Keratinocyte (primary cell): ENCODE data around the gene TOR1AIP1. TPM values are rescaled to one million over a fixed set of nuclear protein-coding genes. Genes with fewer than 3 reads are reported as not detected.

Experiments used
- DNase-seq: peaks from one replicate; pipeline ENCODE4 v3.0.0-alpha.2; 2011; ENCODE audit warnings: low read depth, missing footprints, low spot score
- FAIRE-seq: peaks from 2 replicates; lab custom pipeline; 2011; peaks lifted over from hg19 to GRCh38; lab: Jason Lieb, UNC
- H2AFZ ChIP-seq: 2 replicates; pipeline ENCODE4 v1.6.0; 2012; ENCODE audit warnings: low read length, control low read depth, inconsistent platforms; ENCODE audit not compliant: control insufficient read depth
- H3K27ac ChIP-seq: 2 replicates; pipeline ENCODE4 v1.5.1; 2011; ENCODE audit warnings: low read length; ENCODE audit not compliant: control insufficient read depth, insufficient read depth
- H3K27me3 ChIP-seq: 3 replicates; pipeline ENCODE4 v1.6.0; 2011; ENCODE audit warnings: low read length; ENCODE audit not compliant: control insufficient read depth, insufficient read depth; ENCODE audit errors: extremely low read depth
- H3K36me3 ChIP-seq, 2 experiments: 2 replicates in 1 of 2; 3 replicates in 1 of 2; pipeline ENCODE4 v1.5.1; 2011; ENCODE audit warnings: low read length in 2 of 2, mild to moderate bottlenecking in 1 of 2; ENCODE audit not compliant: control insufficient read depth in 2 of 2, insufficient read depth in 2 of 2; ENCODE audit errors: extremely low read depth in 1 of 2
- H3K4me1 ChIP-seq: 3 replicates; pipeline ENCODE4 v1.5.1; 2011; ENCODE audit warnings: low read length; ENCODE audit not compliant: control insufficient read depth, insufficient read depth; ENCODE audit errors: extremely low read depth
- H3K4me2 ChIP-seq: 3 replicates; pipeline ENCODE4 v1.6.0; 2011; ENCODE audit warnings: low read depth, low read length; ENCODE audit not compliant: control insufficient read depth, insufficient read depth; ENCODE audit errors: extremely low read depth
- H3K4me3 ChIP-seq, 3 experiments: fragments of 200-600 bp in 1 of 3; sonication (generic) in 1 of 3; 2 replicates in 2 of 3; 3 replicates in 1 of 3; pipeline ENCODE4 v1.5.1; 2011 to 2016; ENCODE audit warnings: low read length in 3 of 3, mild to moderate bottlenecking in 3 of 3, control low read depth in 2 of 3, inconsistent platforms in 1 of 3, low read depth in 1 of 3, mixed read lengths in 1 of 3, mixed run types in 1 of 3, moderate library complexity in 1 of 3; ENCODE audit not compliant: control insufficient read depth in 2 of 3, insufficient read depth in 2 of 3; ENCODE audit errors: extremely low read depth in 1 of 3
- H3K79me2 ChIP-seq: 2 replicates; pipeline ENCODE4 v1.6.0; 2012; ENCODE audit warnings: low read length; ENCODE audit not compliant: control insufficient read depth, insufficient read depth
- H3K9ac ChIP-seq: 3 replicates; pipeline ENCODE4 v1.6.0; 2011; ENCODE audit warnings: low read length; ENCODE audit not compliant: control insufficient read depth, insufficient read depth; ENCODE audit errors: extremely low read depth
- H3K9me1 ChIP-seq: 3 replicates; pipeline ENCODE4 v1.6.0; 2011; ENCODE audit warnings: low read length; ENCODE audit not compliant: control insufficient read depth, insufficient read depth; ENCODE audit errors: extremely low read depth
- H3K9me3 ChIP-seq: 2 replicates; pipeline ENCODE4 v1.5.1; 2012; ENCODE audit warnings: low read depth, low read length; ENCODE audit not compliant: control insufficient read depth
- H4K20me1 ChIP-seq: 3 replicates; pipeline ENCODE4 v1.6.0; 2011; ENCODE audit warnings: low read length; ENCODE audit not compliant: control insufficient read depth, insufficient read depth; ENCODE audit errors: extremely low read depth
- CTCF ChIP-seq, 3 experiments: IDR thresholded peaks in 1 of 3; conservative IDR thresholded peaks in 1 of 3; optimal IDR thresholded peaks in 1 of 3; 2 replicates in 2 of 3; 3 replicates in 1 of 3; pipeline versions ENCODE3 to v1.5.1; 2011; ENCODE audit warnings: low read length in 3 of 3, mild to moderate bottlenecking in 3 of 3, moderate library complexity in 2 of 3, control low read depth in 1 of 3, inconsistent platforms in 1 of 3; ENCODE audit not compliant: insufficient read depth in 2 of 3; ENCODE audit errors: extremely low read depth in 1 of 3
- EZH2 ChIP-seq: IDR thresholded peaks from one replicate; pipeline ENCODE4 v1.6.1; 2012; ENCODE audit warnings: inconsistent platforms, mild to moderate bottlenecking, low read length, moderate library complexity
- dilution Hi-C: fragments of 300-500 bp; cut with MboI; formaldehyde crosslinking; loops from one replicate; pipeline ENCODE4 v1.7.0; 2020; ENCODE audit warnings: low sequenced_read_pairs; ENCODE audit not compliant: extremely low pct_ligation_motif_present
- polyA plus RNA-seq, 5 experiments: library from polyadenylated mRNA; depleted of rRNA in 3 of 5; stranded (reverse) in 3 of 5; stranded (forward) in 1 of 5; unstranded in 1 of 5; fragments of >200 nt; gene quantifications; 1 replicate in 1 of 5; 2 replicates in 3 of 5; 3 replicates in 1 of 5; pipeline versions ENCODE4 v1.2.1 to v1.2.3, GENCODE V29; 2011 to 2012; ENCODE audit warnings: missing spikeins in 2 of 5, low read depth in 1 of 5, low replicate concordance in 1 of 5

The TOR1AIP1 gene
- polyA plus RNA-seq, 1 donor (not counting 4 experiments of a cell fraction or from before 2014, with no cell fraction given), result 50.0 TPM

- Histone ChIP-seq H3K4me2 (no peak overlapping the region), H3K4me3 (no peak overlapping the region), H3K9me1 (no peaks in the 10 kb centered on the region), H3K27ac (no peak overlapping the region), H3K36me3 (peaks cover 5 to 13% of the 10 kb centered on the region in 2 experiments), H3K9ac (no peak overlapping the region), H2AFZ (no peak overlapping the region), H3K27me3 (no peaks in the 10 kb centered on the region), H3K4me1 (peaks cover 7% of the 10 kb centered on the region), H4K20me1 (no peaks in the 10 kb centered on the region), H3K9me3 (no peaks in the 10 kb centered on the region), H3K79me2 (peaks cover 40% of the 10 kb centered on the region)
- FAIRE-seq (no peak), DNase-seq (no peak)
- TF ChIP-seq CTCF (optimal IDR thresholded peaks at IDR 0.05 in 1 of 3, IDR thresholded peaks at IDR 0.05 in 1 of 3, conservative IDR thresholded peaks at IDR 0.05 in 1 of 3; ENCODE audit: extremely low read depth in 1 of 3, insufficient read depth in 2 of 3, low read length in 3 of 3), result no peak
- no peak for TF ChIP-seq EZH2
- dilution Hi-C loops, result no loop called here
These were observed 6.0 kb downstream of the TOR1AIP1 start for GRCh38 chr1:179888071-179888470.

GRCh38 chr1:179889589-179889988, 7.5 kb downstream of the TOR1AIP1 start:
- Histone ChIP-seq H2AFZ (no peak overlapping the region), H3K4me1 (no peaks in the 10 kb centered on the region), H3K9me1 (no peaks in the 10 kb centered on the region), H3K9me3 (no peaks in the 10 kb centered on the region), H3K4me3 (no peak overlapping the region), H3K27me3 (no peaks in the 10 kb centered on the region), H3K79me2 (peaks cover 30% of the 10 kb centered on the region), H3K36me3 (peaks cover 5 to 13% of the 10 kb centered on the region in 2 experiments), H3K27ac (no peak overlapping the region), H3K9ac (no peak overlapping the region), H3K4me2 (no peak overlapping the region), H4K20me1 (no peaks in the 10 kb centered on the region)
- TF ChIP-seq CTCF (optimal IDR thresholded peaks at IDR 0.05 in 1 of 3, IDR thresholded peaks at IDR 0.05 in 1 of 3, conservative IDR thresholded peaks at IDR 0.05 in 1 of 3; ENCODE audit: extremely low read depth in 1 of 3, insufficient read depth in 2 of 3, low read length in 3 of 3) (no peak), EZH2 (no peak)
- DNase-seq, result no peak
- dilution Hi-C loops, result no loop called here
- no peak for FAIRE-seq
